PC-3 (cell line): ENCODE data around the gene USH2A. TPM values are rescaled to one million over a fixed set of nuclear protein-coding genes. Genes with fewer than 3 reads are reported as not detected.

Source experiments
- ATAC-seq: fragments of 200-7000 bp; cut with Tn5 transposase; 2 replicates; pipeline ENCODE4 v1.9.1; 2020; ENCODE audit warnings: mild to moderate bottlenecking, moderate library complexity
- BruUV-seq: library from RNA; stranded (reverse); fragments of 400-500 nt; replicated peaks from 2 replicates; lab custom pipeline; 2021; lab: Mats Ljungman, UMichigan
- CTCF ChIA-PET: fragments of 300-600 bp; sonication (Branson Sonifier 250); formaldehyde crosslinking; loops from one replicate; lab custom pipeline; 2022; ENCODE audit warnings: antibody characterized with exemption; lab: Charles Lee
- POLR2A ChIA-PET: fragments of 300-600 bp; sonication (Branson Sonifier 250); formaldehyde crosslinking; loops from one replicate; lab custom pipeline; 2022; ENCODE audit warnings: antibody characterized with exemption; ENCODE audit not compliant: unreplicated experiment; lab: Charles Lee
- DNase-seq: peaks from one replicate; pipeline ENCODE4 v3.0.0-alpha.2; 2015
- H2AFZ ChIP-seq: fragments of 300-600 bp; sonication (generic); 2 replicates; pipeline ENCODE4 v1.6.0; 2016; ENCODE audit warnings: antibody characterized with exemption, low read length
- H3F3A ChIP-seq: fragments of 300-600 bp; sonication (generic); one replicate; pipeline ENCODE4 v1.6.0; 2017; ENCODE audit warnings: antibody characterized with exemption, low read length, control low read depth, mild to moderate bottlenecking; ENCODE audit not compliant: unreplicated experiment
- H3K27ac ChIP-seq: fragments of 300-600 bp; sonication (generic); 2 replicates; pipeline ENCODE4 v1.5.1; 2016; ENCODE audit warnings: mild to moderate bottlenecking, low read length
- H3K27me3 ChIP-seq: fragments of 300-600 bp; sonication (generic); 2 replicates; pipeline ENCODE4 v1.6.1; 2016; ENCODE audit warnings: low read length, mixed read lengths
- H3K36me3 ChIP-seq: fragments of 300-600 bp; sonication (generic); 2 replicates; pipeline ENCODE4 v1.6.1; 2016; ENCODE audit warnings: low read depth, mixed run types, low read length, mixed read lengths
- H3K4me1 ChIP-seq: fragments of 300-600 bp; sonication (generic); 2 replicates; pipeline ENCODE4 v1.5.1; 2016; ENCODE audit warnings: low read length; ENCODE audit not compliant: insufficient read depth
- H3K4me2 ChIP-seq: fragments of 300-600 bp; sonication (generic); 2 replicates; pipeline ENCODE4 v1.6.0; 2016; ENCODE audit warnings: low read length
- H3K4me3 ChIP-seq: fragments of 300-600 bp; sonication (generic); 2 replicates; pipeline ENCODE4 v1.5.1; 2016; ENCODE audit warnings: mild to moderate bottlenecking, low read length, mixed read lengths
- H3K79me2 ChIP-seq: fragments of 300-600 bp; sonication (generic); 2 replicates; pipeline ENCODE4 v1.6.1; 2017; ENCODE audit warnings: low read length, mixed read lengths
- H3K9ac ChIP-seq: fragments of 300-600 bp; sonication (generic); 2 replicates; pipeline ENCODE4 v1.6.0; 2016; ENCODE audit warnings: mild to moderate bottlenecking, low read length
- H3K9me2 ChIP-seq: fragments of 300-600 bp; sonication (generic); replicated peaks from 2 replicates; pipeline ENCODE4 v1.6.1; 2016; ENCODE audit warnings: mixed run types, low read length, mixed read lengths
- H3K9me3 ChIP-seq: fragments of 300-600 bp; sonication (generic); 2 replicates; pipeline ENCODE4 v1.6.1; 2016; ENCODE audit warnings: low read length, mixed read lengths
- H4K20me1 ChIP-seq: fragments of 300-600 bp; sonication (generic); 2 replicates; pipeline ENCODE4 v1.6.1; 2016; ENCODE audit warnings: low read length, mixed read lengths
- CTCF ChIP-seq: fragments of 300-600 bp; sonication (generic); conservative IDR thresholded peaks from 2 replicates; pipeline ENCODE4 v1.5.1; 2017; ENCODE audit warnings: antibody characterized with exemption, low read depth, mild to moderate bottlenecking, low read length
- EZH2 ChIP-seq: fragments of 300-600 bp; sonication (generic); IDR thresholded peaks from one replicate; pipeline ENCODE4 v1.6.1; 2017; ENCODE audit warnings: antibody characterized with exemption, mild to moderate bottlenecking, low read length; ENCODE audit not compliant: unreplicated experiment
- EZH2phosphoT487 ChIP-seq: fragments of 300-600 bp; sonication (generic); IDR thresholded peaks from 2 replicates; pipeline ENCODE4 v1.6.1; 2018; ENCODE audit warnings: mild to moderate bottlenecking, antibody characterized with exemption, low read length, borderline replicate concordance
- intact Hi-C: fragments of 100-400 bp; cut with micrococcal nuclease; formaldehyde crosslinking; loops from 2 replicates; pipeline ENCODE4 v1.9.0; 2023
- total RNA-seq: library from RNA; depleted of rRNA; stranded (reverse); fragments of >200 nt; gene quantifications from 2 replicates; pipeline ENCODE4 v1.2.3, GENCODE V29; 2014

Gene USH2A
- total RNA-seq, 1 experiment from 2014 or later: not detected

- Histone ChIP-seq H3K9me3 (no peaks in the 10 kb centered on the region), H3K4me3 (no peak overlapping the region), H3K9ac (no peak overlapping the region), H3K4me2 (no peak overlapping the region), H3K79me2 (no peaks in the 10 kb centered on the region), H3K36me3 (no peaks in the 10 kb centered on the region), H3K27me3 (peaks cover 16% of the 10 kb centered on the region; the same call in 1 of the 2 replicates), H3F3A (no peaks in the 10 kb centered on the region), H3K9me2 (no peaks in the 10 kb centered on the region), H4K20me1 (no peaks in the 10 kb centered on the region), H2AFZ (no peak overlapping the region), H3K4me1 (no peaks in the 10 kb centered on the region), H3K27ac (no peak overlapping the region)
- TF ChIP-seq CTCF: no peak
- TF ChIP-seq EZH2: no peak
- TF ChIP-seq EZH2phosphoT487: no peak
- no TSS peak for BruUV-seq
- intact Hi-C loops: no loop called here
- ATAC-seq (no peak), DNase-seq (no peak)
- POLR2A ChIA-PET: no interaction called here
- CTCF ChIA-PET: no interaction called here
Observed at GRCh38 chr1:216216305-216216704, 206.9 kb downstream of the USH2A start.

GRCh38 chr1:216215169-216215568, 208.1 kb downstream of the USH2A start:
- Histone ChIP-seq H3K4me3 (no peak overlapping the region), H2AFZ (no peak overlapping the region), H3K27ac (no peak overlapping the region), H3K9me3 (no peaks in the 10 kb centered on the region), H4K20me1 (no peaks in the 10 kb centered on the region), H3K4me2 (no peak overlapping the region), H3K27me3 (peaks cover 16% of the 10 kb centered on the region; the same call in 1 of the 2 replicates), H3K4me1 (no peaks in the 10 kb centered on the region), H3K79me2 (no peaks in the 10 kb centered on the region), H3F3A (no peaks in the 10 kb centered on the region), H3K9ac (no peak overlapping the region), H3K36me3 (no peaks in the 10 kb centered on the region), H3K9me2 (no peaks in the 10 kb centered on the region)
- no TSS peak for BruUV-seq
- CTCF ChIA-PET: no interaction called here
- no peak for ATAC-seq
- POLR2A ChIA-PET: no interaction called here
- intact Hi-C loops: no loop called here
- DNase-seq: no peak
- TF ChIP-seq EZH2phosphoT487: no peak
- TF ChIP-seq EZH2: no peak
- no peak for TF ChIP-seq CTCF

GRCh38 chr1:216212826-216213225, 210.4 kb downstream of the USH2A start:
- POLR2A ChIA-PET: no interaction called here
- CTCF ChIA-PET: interaction anchor here (0.5 kb wide), 1 partner anchor 8 kb away, joined by 3 read pairs; no protein-coding TSS in a partner anchor

More at GRCh38 chr1:216212826-216213225, 210.4 kb downstream of the USH2A start:
- H3K9me3 ChIP-seq: no peaks in the 10 kb centered on the region
- TF ChIP-seq EZH2phosphoT487 (no peak), CTCF (no peak)
- no peak overlapping the region for H3K9ac ChIP-seq
- ATAC-seq (no peak), DNase-seq (no peak)
- H3K4me1 ChIP-seq: no peaks in the 10 kb centered on the region
- H3K4me2 ChIP-seq: no peak overlapping the region
- H3K79me2 ChIP-seq: no peaks in the 10 kb centered on the region
- H3F3A ChIP-seq: no peaks in the 10 kb centered on the region
- H3K27me3 ChIP-seq: 0 out of 2 replicates have a peak, but pooled peaks cover 8% of the 10 kb centered on the region
- no peak overlapping the region for H2AFZ ChIP-seq
- no peaks in the 10 kb centered on the region for H4K20me1 ChIP-seq
- no peaks in the 10 kb centered on the region for H3K36me3 ChIP-seq
- intact Hi-C loops: no loop called here
- no peak overlapping the region for H3K27ac ChIP-seq
- BruUV-seq: no TSS peak
- no peak overlapping the region for H3K4me3 ChIP-seq
- no peaks in the 10 kb centered on the region for H3K9me2 ChIP-seq
